Ectodermal cell (in vitro differentiated cells): ENCODE data around the gene UST.

Source experiments
- H3K27ac ChIP-seq: 2 replicates; pipeline ENCODE4 v1.7.0; 2013; ENCODE audit warnings: mild to moderate bottlenecking, low read depth, low read length; ENCODE audit not compliant: insufficient read depth, poor library complexity, severe bottlenecking
- H3K27me3 ChIP-seq: 2 replicates; pipeline ENCODE4 v1.7.0; 2013; ENCODE audit warnings: mild to moderate bottlenecking, low read length; ENCODE audit not compliant: insufficient read depth, control insufficient read depth, poor library complexity, severe bottlenecking
- H3K36me3 ChIP-seq: one replicate; pipeline ENCODE4 v1.7.0; 2013; ENCODE audit warnings: low read length; ENCODE audit not compliant: control insufficient read depth, insufficient read depth
- H3K4me1 ChIP-seq: one replicate; pipeline ENCODE4 v1.7.0; 2013; ENCODE audit warnings: low read length; ENCODE audit not compliant: control insufficient read depth, insufficient read depth
- H3K4me3 ChIP-seq: 2 replicates; pipeline ENCODE4 v1.7.0; 2013; ENCODE audit warnings: low read depth, low read length, control low read depth; ENCODE audit not compliant: insufficient read depth
- H3K9me3 ChIP-seq: 2 replicates; pipeline ENCODE4 v1.7.0; 2013; ENCODE audit warnings: mild to moderate bottlenecking, low read length, moderate library complexity; ENCODE audit not compliant: control insufficient read depth
- WGBS, 2 experiments: methylation state at CpG; one replicate each; pipeline ENCODE4 v1.1.7; 2013; ENCODE audit warnings: missing lambda C conversion rate in 2 of 2; 5-methylcytosine and 5-hydroxymethylcytosine counted together

UST gene

DNA sequence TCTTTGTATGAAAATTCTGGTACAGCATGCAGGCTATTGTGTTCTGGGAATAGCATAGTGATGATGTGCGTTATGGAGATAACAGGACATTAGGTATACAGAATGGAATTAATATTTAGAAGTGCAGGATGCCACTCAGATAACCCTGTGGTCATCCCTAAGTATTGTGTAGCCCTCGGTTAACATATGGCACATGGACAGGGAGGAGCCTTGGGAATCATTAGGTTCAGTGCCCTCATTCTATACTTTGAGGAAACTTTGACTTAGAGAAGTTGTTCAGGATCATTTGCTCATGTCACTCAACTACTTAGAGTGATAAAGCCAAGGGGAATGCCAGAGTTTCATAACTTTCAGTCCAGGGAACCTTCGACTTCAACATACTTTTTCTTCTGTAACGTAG is 185.9 kb downstream of the UST start:
- WGBS, 2 experiments, result 95 to 99% methylated on average over 4 of the region's 4 CpGs

DNA sequence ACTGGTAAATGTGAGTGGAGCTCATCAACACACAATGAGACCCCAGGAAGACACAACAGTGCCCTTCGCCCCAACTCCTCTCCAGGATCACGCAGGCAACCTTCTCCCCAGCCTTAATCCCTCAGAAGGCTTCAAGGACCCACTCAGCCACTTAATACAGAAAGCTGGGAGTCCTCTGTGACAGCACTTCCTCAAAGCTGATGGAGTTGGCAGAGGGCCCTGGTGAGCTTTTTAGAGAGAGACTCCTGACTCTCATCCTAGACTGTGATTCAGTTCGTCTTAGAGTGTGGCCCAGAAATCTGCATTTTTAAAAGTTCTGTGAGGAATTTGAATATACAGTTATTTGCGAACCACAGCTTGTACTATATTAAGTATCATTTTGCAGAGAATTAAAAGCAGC is 187.7 kb downstream of the UST start:
- Histone ChIP-seq H3K9me3 (no peaks in the 10 kb centered on the region), H3K27ac (no peak overlapping the region)
- 85 to 87% methylated on average over 4 of the region's 4 CpGs for WGBS, 2 experiments

More for the DNA sequence above, 185.9 kb downstream of the UST start:
- H3K36me3 ChIP-seq, result no peaks in the 10 kb centered on the region
- H3K4me1 ChIP-seq, result no peaks in the 10 kb centered on the region
- H3K9me3 ChIP-seq, result no peaks in the 10 kb centered on the region
- no peak overlapping the region for H3K4me3 ChIP-seq
- H3K27ac ChIP-seq, result no peak overlapping the region
- no peaks in the 10 kb centered on the region for H3K27me3 ChIP-seq

DNA sequence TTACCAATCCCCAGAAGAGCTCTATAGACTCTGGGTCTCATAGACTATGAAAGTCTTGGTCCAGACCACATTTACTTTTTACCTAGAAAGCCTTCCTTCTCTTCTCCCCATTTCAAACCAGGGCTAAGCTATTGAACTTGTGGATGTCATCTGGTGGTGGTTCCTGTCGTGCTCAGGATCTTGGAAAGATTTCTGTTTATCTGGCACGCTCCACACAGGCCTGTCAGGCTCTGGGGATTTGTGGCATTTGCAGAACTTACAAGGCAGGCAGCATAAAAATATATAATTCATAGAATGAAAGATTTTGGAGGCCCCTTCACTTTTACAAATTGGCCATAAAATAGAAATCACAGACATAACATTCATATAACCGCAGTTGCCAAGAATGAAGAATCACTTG is 188.1 kb downstream of the UST start:
- Histone ChIP-seq H3K9me3 (no peaks in the 10 kb centered on the region), H3K4me1 (no peaks in the 10 kb centered on the region), H3K36me3 (no peaks in the 10 kb centered on the region), H3K27me3 (no peaks in the 10 kb centered on the region), H3K27ac (no peak overlapping the region), H3K4me3 (no peak overlapping the region)
- WGBS, 2 experiments, result 63 to 95% methylated on average over 2 to 3 of the region's 3 CpGs

More for the DNA sequence above, 187.7 kb downstream of the UST start:
- H3K4me3 ChIP-seq, result no peak overlapping the region
- H3K36me3 ChIP-seq, result no peaks in the 10 kb centered on the region
- no peaks in the 10 kb centered on the region for H3K4me1 ChIP-seq
- H3K27me3 ChIP-seq, result no peaks in the 10 kb centered on the region

DNA sequence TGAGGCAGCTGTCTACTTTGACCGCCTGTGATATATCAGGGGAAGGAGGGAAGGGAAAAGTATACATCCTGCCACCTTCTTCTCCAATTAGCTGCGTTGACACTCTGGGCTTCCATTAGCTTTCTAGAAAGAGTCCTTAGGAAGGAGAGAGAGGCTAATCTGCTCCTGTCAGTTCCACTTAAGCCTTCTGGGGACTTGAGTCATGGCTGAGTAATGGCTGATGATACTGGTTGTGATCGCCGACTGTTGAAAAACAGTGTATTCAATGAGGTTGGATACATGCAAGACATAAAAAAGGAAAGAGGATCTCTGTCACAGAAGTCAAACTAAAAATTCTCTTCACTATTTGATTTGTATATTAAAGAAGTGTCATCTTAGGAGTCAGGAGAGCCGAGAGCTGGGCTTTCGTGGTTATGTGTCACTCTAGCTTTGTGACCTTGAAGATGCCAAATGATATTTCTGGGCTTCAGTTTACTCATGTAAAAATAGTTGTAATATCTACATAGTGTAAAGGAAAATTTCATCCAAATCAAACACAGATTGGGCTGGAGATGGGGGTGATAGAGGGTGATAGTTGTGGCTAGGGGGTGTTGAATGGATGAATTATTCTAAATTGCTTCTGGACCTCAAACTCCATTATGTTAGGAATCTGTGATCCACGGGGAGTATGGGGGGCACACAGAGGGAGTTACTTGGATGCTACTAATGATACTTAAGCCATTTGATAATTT is 189.0 kb downstream of the UST start:
- no peaks in the 10 kb centered on the region for H3K9me3 ChIP-seq
- 88 to 92% methylated on average over 7 of the region's 7 CpGs for WGBS, 2 experiments
- no peak overlapping the region for H3K4me3 ChIP-seq
- H3K27ac ChIP-seq, result no peak overlapping the region
- no peaks in the 10 kb centered on the region for H3K4me1 ChIP-seq
- H3K27me3 ChIP-seq, result no peaks in the 10 kb centered on the region
- H3K36me3 ChIP-seq, result no peaks in the 10 kb centered on the region

DNA sequence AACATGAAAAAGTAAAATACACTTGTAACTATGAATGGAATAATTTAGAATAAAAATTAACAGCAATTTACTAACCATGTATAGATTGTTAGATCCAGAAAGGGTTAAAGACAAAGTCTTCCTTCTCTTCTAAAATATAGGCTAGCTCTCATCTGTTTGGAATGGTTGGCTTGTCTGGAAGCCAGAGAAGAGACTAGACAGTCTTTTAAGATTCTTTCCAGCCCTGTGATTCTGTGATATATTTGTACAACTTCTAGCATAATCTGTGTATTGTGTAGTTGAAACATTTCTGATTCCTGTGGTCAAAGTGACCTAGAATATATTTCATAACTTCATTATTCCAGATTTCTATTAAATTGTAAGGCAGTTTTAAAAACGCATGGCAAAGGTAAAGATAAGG is 196.6 kb downstream of the UST start:
- Histone ChIP-seq H3K4me1 (peaks cover 7% of the 10 kb centered on the region), H3K27ac (no peak overlapping the region), H3K36me3 (no peaks in the 10 kb centered on the region), H3K4me3 (no peak overlapping the region), H3K9me3 (no peaks in the 10 kb centered on the region), H3K27me3 (no peaks in the 10 kb centered on the region)
- no CpG with 5 or more reads among the region's 1 CpG for WGBS, 2 experiments

GRCh38 chr6:148944608-148945007 is 197.8 kb downstream of the UST start:
- H3K27ac ChIP-seq, result no peak overlapping the region
- 87 to 95% methylated on average over 1 of the region's 1 CpG for WGBS, 2 experiments
- H3K9me3 ChIP-seq, result no peaks in the 10 kb centered on the region
- no peak overlapping the region for H3K4me3 ChIP-seq
- H3K36me3 ChIP-seq, result no peaks in the 10 kb centered on the region
- H3K27me3 ChIP-seq, result no peaks in the 10 kb centered on the region
- H3K4me1 ChIP-seq, result peaks cover 7% of the 10 kb centered on the region

DNA sequence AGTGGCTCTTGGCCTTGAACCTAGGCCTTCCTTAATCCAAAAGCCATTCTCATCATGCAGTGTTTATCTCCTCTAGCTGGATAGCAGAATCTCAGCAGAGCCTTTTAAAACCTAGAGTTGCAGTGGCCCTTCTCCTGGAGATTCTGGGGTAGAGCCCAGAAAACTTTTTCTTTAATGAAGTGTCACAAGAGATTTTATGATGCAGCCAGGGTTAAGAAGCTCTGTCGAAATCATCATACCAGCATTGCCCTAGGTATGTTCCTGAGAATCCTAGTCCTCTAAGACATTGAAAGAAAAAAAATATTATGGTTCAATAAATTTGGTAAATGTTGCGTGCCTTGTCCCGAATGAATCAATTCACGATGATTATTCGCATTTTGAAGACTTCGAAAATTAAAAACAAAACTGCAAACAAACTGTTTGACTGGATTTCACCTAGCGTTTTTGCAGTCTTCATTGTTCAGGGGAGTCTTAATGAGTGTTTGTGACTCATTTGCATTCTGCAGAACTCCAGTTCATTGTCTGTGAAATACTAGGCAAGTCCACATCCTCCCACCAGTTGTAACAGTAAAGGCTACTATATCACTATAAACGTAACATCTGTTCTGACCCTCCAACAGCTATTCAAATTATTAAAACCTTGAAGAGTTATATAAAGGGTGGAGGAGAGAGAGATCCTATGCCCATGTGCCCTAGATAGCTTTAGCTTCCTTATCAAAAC is 198.6 kb downstream of the UST start:
- Histone ChIP-seq H3K4me1 (peaks cover 7% of the 10 kb centered on the region), H3K4me3 (no peak overlapping the region), H3K9me3 (no peaks in the 10 kb centered on the region), H3K27ac (no peak overlapping the region), H3K27me3 (no peaks in the 10 kb centered on the region), H3K36me3 (no peaks in the 10 kb centered on the region)
- 84 to 85% methylated on average over 7 to 8 of the region's 8 CpGs for WGBS, 2 experiments

DNA sequence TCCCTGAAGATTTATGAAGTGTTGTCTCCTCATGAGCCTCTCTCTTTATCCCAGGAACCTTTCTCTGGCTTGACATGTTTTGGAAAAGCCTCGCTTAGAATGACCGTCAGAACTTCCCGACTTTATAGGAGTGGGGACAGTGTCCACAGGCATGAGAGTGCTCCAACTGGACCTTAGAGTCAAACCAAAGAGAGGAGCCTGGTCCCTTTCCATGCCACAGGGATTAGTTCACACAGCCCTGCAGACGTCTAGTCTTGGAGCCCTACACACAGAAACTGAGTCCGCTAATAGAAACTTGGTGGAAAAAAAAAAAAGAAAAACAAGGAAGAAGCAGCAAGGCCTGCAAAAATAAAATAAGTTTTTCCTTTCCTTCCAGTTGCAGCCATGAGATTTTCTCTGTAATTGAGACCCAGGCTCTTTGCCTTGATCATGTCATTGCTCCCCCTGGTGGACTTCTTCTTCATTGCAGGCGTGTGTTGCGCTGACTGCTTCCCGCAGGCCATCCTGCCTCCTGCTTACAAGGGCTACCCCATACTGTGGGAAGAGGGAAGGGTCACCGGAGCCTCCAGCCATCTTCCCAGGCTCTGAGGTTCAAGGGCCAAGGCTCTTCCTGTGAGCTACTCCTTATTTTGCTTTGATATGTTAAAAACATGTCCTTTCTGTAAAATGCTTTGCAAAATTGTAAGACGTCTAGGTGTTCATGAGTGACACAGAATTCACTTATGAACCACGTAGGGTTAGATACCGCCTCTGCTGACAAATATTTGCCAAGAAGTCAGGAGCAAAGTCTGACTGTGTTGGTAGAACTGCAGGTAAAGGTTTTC is 201.0 kb downstream of the UST start:
- 47 to 49% methylated on average over 12 of the region's 12 CpGs for WGBS, 2 experiments

GRCh38 chr6:148951662-148952061 is 204.8 kb downstream of the UST start:
- no peaks in the 10 kb centered on the region for H3K27me3 ChIP-seq
- peaks cover 14% of the 10 kb centered on the region for H3K36me3 ChIP-seq
- H3K27ac ChIP-seq, result no peak overlapping the region
- H3K4me3 ChIP-seq, result no peak overlapping the region
- WGBS, 2 experiments, result 96% methylated on average over 5 to 6 of the region's 6 CpGs
- peaks cover 7% of the 10 kb centered on the region for H3K4me1 ChIP-seq
- no peaks in the 10 kb centered on the region for H3K9me3 ChIP-seq

More for the DNA sequence above, 201.0 kb downstream of the UST start:
- Histone ChIP-seq H3K27me3 (no peaks in the 10 kb centered on the region), H3K27ac (no peak overlapping the region), H3K4me1 (peaks cover 7% of the 10 kb centered on the region), H3K4me3 (no peak overlapping the region), H3K9me3 (no peaks in the 10 kb centered on the region), H3K36me3 (no peaks in the 10 kb centered on the region)
